SU-DHL-6 (cell line): ENCODE measurements around the gene PLXNB2.

Experiments used
- H2AFZ ChIP-seq: fragments of 200-600 bp; sonication (generic); 2 replicates; pipeline ENCODE4 v1.6.1; 2014; ENCODE audit warnings: low read depth, mild to moderate bottlenecking, moderate library complexity, mixed read lengths, antibody characterized with exemption, low read length; ENCODE audit not compliant: severe bottlenecking
- H3F3A ChIP-seq: fragments of 200-600 bp; shearing (Covaris generic); 2 replicates; pipeline ENCODE4 v1.6.0; 2016; ENCODE audit warnings: antibody characterized with exemption, mild to moderate bottlenecking; ENCODE audit not compliant: insufficient read depth
- H3K27ac ChIP-seq: fragments of 200-600 bp; sonication (generic); 2 replicates; pipeline ENCODE4 v1.5.1; 2016; ENCODE audit warnings: low read depth, mild to moderate bottlenecking, low read length, moderate library complexity, mixed read lengths
- H3K27me3 ChIP-seq: fragments of 200-600 bp; sonication (generic), shearing (Covaris generic); 2 replicates; pipeline ENCODE4 v1.6.0; 2014; ENCODE audit warnings: mild to moderate bottlenecking, low read length
- H3K36me3 ChIP-seq: fragments of 200-600 bp; sonication (generic); 2 replicates; pipeline ENCODE4 v1.6.1; 2014; ENCODE audit warnings: mild to moderate bottlenecking, low read length, mixed read lengths
- H3K4me2 ChIP-seq: fragments of 300-600, 200-600 bp; shearing (Covaris generic), sonication (generic); 2 replicates; pipeline ENCODE4 v1.6.0; 2014; ENCODE audit warnings: low read length, low read depth, mild to moderate bottlenecking; ENCODE audit not compliant: poor library complexity, severe bottlenecking
- H3K4me3 ChIP-seq: fragments of 200-600 bp; sonication (generic); 2 replicates; pipeline ENCODE4 v1.5.1; 2014; ENCODE audit warnings: antibody characterized with exemption, low read length, mild to moderate bottlenecking, mixed read lengths; ENCODE audit not compliant: insufficient read depth, poor library complexity, severe bottlenecking
- H3K79me2 ChIP-seq: fragments of 200-600 bp; sonication (generic); 2 replicates; pipeline ENCODE4 v1.6.1; 2014; ENCODE audit warnings: mild to moderate bottlenecking, low read length, moderate library complexity; ENCODE audit not compliant: insufficient read depth
- H3K9ac ChIP-seq: fragments of 200-600 bp; sonication (generic); 2 replicates; pipeline ENCODE4 v1.7.0; 2014; ENCODE audit warnings: mild to moderate bottlenecking, low read length
- H3K9me2 ChIP-seq: fragments of 200-600 bp; sonication (generic); replicated peaks from 2 replicates; pipeline ENCODE4 v1.6.1; 2014; ENCODE audit warnings: low read length; ENCODE audit not compliant: insufficient read depth
- H3K9me3 ChIP-seq: fragments of 200-600 bp; sonication (generic); 2 replicates; pipeline ENCODE4 v1.6.1; 2014; ENCODE audit warnings: low read length, mixed read lengths; ENCODE audit not compliant: insufficient read depth
- H4K20me1 ChIP-seq: fragments of 200-600 bp; sonication (generic); 2 replicates; pipeline ENCODE4 v1.6.1; 2014; ENCODE audit warnings: low read depth, mild to moderate bottlenecking, antibody characterized with exemption, low read length, moderate library complexity, mixed read lengths
- EZH2phosphoT487 ChIP-seq: fragments of 200-600 bp; sonication (generic), shearing (Covaris generic); conservative IDR thresholded peaks from 2 replicates; pipeline ENCODE4 v1.6.1; 2018; ENCODE audit warnings: mild to moderate bottlenecking, antibody characterized with exemption, low read length, moderate library complexity, mixed read lengths
- TF ChIP-seq, protein P1 (sequence below): fragments of 200-600 bp; sonication (generic); IDR thresholded peaks from one replicate; pipeline ENCODE4 v1.5.1; 2017; ENCODE audit warnings: antibody characterized with exemption, mild to moderate bottlenecking, low read length, moderate library complexity; ENCODE audit not compliant: insufficient read depth, poor library complexity, severe bottlenecking

The PLXNB2 gene

DNA sequence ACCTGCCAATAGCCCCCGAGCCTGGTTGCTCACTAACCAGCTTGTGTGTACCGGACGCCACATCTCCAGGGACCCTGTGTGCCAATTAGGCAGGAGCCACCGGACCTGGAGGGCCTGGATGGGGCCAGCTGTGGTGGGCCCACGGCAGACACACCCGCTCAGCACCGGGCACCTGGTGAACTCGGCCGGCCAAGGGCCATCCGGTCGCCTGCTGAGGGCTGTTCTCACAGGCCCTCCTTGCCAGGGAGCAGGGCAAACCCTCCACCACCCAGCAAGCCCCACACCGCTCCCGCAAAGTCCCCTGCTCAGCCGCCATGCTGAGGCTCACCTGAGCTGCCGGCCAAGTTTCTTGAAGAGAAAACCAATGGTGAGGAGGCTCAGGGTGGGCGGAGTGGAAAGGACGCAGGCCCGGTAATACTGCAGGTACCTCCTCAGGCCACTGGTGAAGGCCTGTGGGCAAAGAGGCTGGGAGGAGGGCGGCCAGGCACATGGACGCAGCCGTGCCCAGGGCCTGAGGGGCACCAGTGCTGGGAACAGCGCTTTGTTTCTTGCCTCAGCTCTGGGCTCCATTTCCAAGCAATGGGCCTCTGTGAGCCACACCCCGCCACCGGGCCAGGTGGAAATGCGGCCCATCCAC is 79.7 kb downstream of the PLXNB2 start:
- H3K9ac ChIP-seq: no peak overlapping the region
- H3K4me3 ChIP-seq: no peak overlapping the region
- no peak overlapping the region for H3K4me2 ChIP-seq
- no peaks in the 10 kb centered on the region for H3K9me2 ChIP-seq
- H3K27ac ChIP-seq: no peak overlapping the region
- H3K36me3 ChIP-seq: no peaks in the 10 kb centered on the region
- TF ChIP-seq EZH2phosphoT487: no peak
- TF ChIP-seq, protein P1, sequence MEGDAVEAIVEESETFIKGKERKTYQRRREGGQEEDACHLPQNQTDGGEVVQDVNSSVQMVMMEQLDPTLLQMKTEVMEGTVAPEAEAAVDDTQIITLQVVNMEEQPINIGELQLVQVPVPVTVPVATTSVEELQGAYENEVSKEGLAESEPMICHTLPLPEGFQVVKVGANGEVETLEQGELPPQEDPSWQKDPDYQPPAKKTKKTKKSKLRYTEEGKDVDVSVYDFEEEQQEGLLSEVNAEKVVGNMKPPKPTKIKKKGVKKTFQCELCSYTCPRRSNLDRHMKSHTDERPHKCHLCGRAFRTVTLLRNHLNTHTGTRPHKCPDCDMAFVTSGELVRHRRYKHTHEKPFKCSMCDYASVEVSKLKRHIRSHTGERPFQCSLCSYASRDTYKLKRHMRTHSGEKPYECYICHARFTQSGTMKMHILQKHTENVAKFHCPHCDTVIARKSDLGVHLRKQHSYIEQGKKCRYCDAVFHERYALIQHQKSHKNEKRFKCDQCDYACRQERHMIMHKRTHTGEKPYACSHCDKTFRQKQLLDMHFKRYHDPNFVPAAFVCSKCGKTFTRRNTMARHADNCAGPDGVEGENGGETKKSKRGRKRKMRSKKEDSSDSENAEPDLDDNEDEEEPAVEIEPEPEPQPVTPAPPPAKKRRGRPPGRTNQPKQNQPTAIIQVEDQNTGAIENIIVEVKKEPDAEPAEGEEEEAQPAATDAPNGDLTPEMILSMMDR: no peak
- no peak overlapping the region for H2AFZ ChIP-seq
- no peaks in the 10 kb centered on the region for H3K27me3 ChIP-seq
- H4K20me1 ChIP-seq: no peaks in the 10 kb centered on the region; the same call in 1 of the 2 replicates
- H3F3A ChIP-seq: no peaks in the 10 kb centered on the region
- no peaks in the 10 kb centered on the region for H3K9me3 ChIP-seq
- H3K79me2 ChIP-seq: no peaks in the 10 kb centered on the region

DNA sequence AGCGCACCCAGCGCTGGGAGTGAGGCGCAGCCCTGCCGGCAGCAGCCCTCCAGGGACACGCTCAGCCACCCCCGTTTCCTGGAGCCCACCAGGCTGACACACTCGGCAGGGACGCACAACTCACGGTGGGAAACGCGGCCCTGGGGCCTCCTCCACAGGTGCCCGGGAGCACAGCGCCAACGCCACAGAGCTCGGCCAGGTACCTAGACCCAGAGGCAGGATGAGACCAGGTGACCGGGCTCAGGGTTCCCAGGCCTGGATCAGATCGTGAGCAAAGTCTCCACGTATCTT is 80.6 kb downstream of the PLXNB2 start:
- no peaks in the 10 kb centered on the region for H3F3A ChIP-seq
- no peak overlapping the region for H2AFZ ChIP-seq
- TF ChIP-seq, protein P1: no peak
- TF ChIP-seq EZH2phosphoT487: no peak
- H3K36me3 ChIP-seq: no peaks in the 10 kb centered on the region
- no peak overlapping the region for H3K4me3 ChIP-seq
- no peak overlapping the region for H3K4me2 ChIP-seq
- no peaks in the 10 kb centered on the region for H3K9me2 ChIP-seq
- no peaks in the 10 kb centered on the region; the same call in 1 of the 2 replicates for H4K20me1 ChIP-seq
- no peaks in the 10 kb centered on the region for H3K9me3 ChIP-seq
- H3K79me2 ChIP-seq: no peaks in the 10 kb centered on the region
- no peaks in the 10 kb centered on the region for H3K27me3 ChIP-seq
- no peak overlapping the region for H3K9ac ChIP-seq
- H3K27ac ChIP-seq: no peak overlapping the region

DNA sequence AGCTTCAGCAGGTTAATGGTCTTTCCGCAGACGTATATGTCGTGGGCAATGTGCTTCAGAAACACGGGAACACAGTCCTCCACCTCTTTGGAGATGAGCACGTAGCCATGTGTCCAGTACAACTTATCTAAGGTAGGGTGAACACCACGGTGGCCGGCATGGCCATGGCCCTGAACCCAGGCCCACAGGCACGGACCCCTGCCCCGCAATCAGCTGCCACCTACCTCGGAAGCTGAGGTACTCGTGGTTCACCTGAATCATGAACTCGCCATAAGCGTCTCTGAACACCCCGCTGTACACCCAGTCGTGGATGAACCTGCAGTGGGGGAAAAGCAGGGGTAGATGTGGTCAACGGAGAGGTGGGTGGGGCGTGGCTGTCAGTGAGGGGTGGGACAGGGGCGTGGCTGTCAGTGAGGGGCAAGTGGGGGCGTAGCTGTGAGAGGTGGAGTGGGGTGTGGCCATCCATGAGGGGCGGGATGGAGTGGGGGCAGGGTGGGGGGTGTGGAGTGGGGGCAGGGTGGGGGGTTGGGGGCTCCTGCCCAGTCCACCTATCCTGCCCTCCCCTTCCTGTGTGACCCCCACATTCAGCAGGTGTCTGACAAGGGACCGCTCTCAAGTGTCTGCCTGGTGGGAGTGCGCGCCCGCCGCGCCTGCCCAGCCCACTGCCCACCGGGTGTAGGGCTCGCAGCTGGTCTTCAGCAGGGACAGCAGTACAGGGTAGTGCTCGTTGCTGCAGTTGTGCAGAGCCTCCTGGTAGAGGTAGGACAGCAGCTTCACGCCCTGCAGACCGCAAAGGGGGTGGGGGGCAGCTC is 81.2 kb downstream of the PLXNB2 start:
- H4K20me1 ChIP-seq: no peaks in the 10 kb centered on the region; the same call in 1 of the 2 replicates
- TF ChIP-seq, protein P1: no peak
- TF ChIP-seq EZH2phosphoT487: no peak

More for the DNA sequence above, 81.2 kb downstream of the PLXNB2 start:
- Histone ChIP-seq H3K27ac (no peak overlapping the region), H3K9me2 (no peaks in the 10 kb centered on the region), H3K27me3 (no peaks in the 10 kb centered on the region), H3K4me2 (no peak overlapping the region), H3K9me3 (no peaks in the 10 kb centered on the region), H3K4me3 (no peak overlapping the region), H3K36me3 (no peaks in the 10 kb centered on the region), H3K9ac (no peak overlapping the region), H3F3A (no peaks in the 10 kb centered on the region), H3K79me2 (no peaks in the 10 kb centered on the region), H2AFZ (no peak overlapping the region)
